Activated CD4-positive, CD25-positive, alpha-beta regulatory T cell (primary cell): Measurements from ENCODE around the gene RDH13.
"Not testable (repeated sequence)": the region's sequence is repeated elsewhere in the genome, so short reads cannot be mapped to it uniquely, and the experiment has no call there.

Source experiments
- DNase-seq, 4 experiments: peaks; one replicate each; lab custom pipeline; 2025; lab: John Stamatoyannopoulos, UW

Gene RDH13

DNA sequence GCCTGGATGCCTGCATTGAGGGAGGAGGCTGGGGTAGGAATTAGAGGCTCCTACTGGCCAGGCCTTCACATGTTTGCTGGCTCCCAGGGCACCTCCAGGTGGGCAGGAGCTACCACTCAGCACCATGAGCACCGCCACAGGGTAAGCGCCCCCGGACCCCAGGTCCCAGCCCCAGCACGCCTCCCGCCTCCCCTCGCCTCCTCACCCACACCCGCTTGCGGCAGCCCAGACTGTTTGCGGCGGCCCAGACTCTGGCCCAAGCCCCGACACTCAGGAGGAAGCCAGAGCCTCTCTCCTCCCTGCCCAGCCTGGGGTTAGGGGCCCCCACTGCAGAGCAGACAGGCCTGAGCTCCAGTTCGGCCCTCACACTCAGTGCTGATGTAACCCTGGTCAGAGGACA lies 13.4 kb upstream of the RDH13 start:
- no peak for DNase-seq

DNA sequence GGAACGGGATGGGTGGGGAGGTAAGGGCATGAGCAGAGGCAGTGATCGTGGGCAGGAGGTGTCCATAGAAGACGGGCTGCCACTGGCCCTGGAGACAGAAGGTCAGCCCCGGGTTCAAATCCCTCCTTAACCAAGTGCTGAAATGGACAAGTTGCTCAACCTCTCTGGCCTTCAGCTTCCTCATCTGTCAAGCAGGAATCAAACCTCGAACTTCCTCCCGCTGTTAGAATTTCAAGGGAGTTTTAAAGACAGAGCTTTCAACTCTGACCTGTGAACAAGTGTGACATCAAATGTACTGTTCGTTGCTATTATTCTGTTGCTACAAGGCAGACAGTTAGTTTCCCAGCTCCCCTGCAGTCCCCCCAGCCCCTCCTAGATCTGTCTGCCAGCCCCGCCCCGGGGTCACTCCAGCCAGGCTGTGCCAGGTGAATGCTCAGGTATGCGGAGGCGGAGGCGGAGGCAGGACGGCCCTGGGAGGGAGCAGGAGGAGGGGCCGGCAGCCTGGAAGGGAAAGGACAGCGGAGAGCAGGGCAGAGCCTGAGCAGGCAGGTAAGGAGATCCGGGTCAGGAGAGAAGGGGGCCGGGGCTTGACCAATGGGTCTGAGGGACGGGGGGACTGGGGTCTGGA lies 12.5 kb upstream of the RDH13 start, which contains the start of gene EPS8L1:
Gene EPS8L1, plus strand, starts transcription at position 499 of the 628 bp plus-strand sequence. CDS start 576 bp downstream, outside the sequence.
- no peak for DNase-seq

DNA sequence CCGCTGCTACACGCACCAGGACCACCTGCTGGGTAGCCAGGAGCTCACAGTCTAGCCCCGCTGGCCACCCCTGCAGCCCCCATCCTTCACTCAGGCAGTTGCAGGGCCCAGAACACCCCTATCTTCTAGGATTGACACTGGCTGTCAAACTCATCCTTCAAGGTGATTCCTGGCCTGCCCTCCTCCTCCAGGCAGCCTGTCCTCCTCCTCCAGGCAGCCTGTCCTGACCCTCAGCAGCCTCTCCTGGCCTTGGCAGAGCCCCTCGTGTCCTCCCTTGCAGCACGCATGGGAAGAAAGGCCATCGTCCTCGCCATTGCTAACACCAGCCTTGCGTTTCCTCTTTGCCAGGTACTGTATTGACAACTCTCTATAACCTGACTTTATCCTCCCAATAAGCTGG lies 9.0 kb upstream of the RDH13 start:
- DNase-seq: no peak

DNA sequence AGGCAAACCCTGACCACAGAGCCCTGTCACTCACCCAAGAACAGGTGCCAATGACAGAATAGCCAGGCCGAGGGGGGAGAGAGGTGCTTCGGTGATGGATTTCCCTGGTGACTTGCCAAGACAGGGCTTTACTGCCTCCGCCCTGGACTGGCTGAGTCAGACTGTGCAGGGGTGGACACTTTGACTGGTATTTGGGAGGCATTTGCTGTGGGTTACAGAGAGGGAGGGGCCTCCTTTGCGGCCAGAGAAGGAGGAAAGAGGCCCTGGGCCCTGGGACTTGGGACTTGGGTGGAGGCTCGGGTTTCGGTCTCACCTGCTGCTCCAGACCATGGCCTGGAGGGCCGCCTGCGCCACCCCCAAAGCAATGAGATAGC lies 8.2 kb upstream of the RDH13 start:
- no peak for DNase-seq

DNA sequence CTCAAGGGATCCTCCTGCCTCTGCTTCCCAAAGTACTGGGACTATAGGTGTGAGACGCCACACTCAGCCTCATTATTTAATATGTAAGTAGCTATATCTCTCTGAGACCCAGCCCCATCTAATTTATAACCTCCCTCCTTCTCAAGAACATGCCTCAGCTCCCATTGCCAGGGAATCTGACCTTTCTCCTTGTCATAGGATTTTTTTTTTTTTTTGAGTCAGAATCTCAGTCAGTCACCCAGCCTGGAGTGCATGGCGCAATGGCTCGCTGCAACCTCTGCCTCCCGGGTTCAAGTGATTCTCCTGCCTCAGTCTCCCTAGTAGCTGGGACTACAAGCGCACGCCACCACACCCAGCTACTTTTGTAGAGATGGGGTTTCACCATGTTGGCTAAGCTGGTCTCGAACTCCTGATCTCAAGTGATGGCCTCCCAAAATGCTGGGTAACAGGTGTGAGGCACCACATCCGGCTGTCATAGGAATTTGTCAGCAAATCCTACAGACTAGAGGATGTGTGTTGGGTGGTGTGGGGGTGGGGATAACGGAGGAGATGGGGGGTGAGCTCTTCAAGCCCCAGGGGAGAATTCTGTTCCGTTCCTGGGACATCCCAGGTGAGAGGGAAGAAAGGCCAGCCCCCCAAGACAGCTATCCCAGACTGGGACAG lies 7.6 kb upstream of the RDH13 start:
- DNase-seq: no peak

DNA sequence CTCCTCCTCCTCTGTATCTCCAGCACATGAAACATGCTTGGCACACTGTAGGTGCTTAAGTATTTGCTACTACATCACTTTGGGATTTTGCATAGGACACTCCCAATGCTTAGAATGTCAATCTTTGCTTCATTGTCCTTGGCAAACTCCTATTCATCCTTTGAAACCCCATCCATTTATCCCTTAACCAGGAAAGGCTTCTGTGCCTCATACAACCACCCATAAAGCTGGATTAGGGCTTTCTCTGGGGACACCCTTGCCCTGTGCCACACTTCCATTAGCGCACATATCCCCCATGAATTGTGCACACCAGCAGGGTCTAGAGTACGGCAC lies 6.9 kb upstream of the RDH13 start:
- no peak for DNase-seq

DNA sequence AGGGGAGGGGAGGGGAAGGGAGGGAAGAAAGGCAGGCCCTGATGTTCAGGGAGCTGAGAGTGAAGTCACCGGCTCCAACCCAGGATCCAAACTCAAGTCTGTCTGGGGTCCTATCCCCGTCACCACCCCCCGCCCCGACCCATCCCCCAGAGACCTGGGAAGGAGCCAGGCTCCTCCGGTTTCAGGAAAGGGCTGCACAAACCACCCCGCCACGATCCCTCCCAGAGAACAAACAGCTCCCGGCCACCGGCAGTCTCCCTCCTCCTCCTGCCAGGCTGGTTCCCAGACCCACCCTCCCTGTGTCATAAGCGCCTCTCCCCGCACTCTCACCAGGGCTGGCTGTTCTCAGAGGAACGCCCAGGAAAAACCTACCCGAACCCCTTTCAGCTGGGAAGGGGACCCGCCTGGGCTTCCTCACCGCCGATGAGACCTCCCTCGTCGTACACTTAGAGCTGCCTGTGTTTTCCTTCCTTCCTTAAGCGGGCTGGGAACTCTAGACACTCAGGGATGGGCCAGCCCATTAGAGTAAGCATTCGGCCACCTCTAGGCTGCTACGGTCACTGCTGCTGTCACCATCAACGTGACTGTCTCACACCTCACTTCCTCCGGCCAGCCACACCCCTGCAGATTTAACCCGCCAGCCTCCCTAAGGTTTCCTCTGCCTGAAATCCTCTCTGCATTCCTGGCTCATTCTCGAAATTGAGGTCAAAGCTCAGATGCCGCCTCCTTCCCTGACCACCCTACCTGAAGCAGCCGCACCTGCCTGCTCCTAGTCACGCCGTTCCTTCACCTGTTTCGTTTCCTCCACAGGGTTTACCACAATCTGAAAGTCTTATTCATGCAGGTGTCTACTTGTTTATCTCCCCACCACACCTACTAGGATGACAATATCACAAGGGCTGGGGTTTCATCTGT lies 6.3 kb upstream of the RDH13 start:
- no peak for DNase-seq

DNA sequence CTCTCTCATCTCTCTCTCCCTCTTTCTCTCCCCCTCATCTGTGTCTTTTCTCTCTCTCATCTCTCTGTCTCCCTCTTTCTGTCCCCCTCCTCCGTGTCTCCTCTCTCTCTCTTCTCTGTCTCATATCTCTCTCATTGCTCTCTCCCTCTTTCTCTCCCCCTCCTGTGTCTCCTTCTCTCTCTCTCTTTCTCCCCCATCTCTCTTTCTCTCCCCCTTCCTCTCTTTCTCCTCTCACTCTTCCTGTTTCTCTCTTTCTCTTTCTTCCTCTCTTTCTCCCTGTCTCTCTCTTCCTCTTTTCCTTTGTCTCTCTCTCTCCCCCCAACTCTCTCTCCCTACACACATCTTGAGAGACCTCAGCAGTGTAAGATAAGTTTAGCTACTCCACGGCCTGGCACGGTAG lies 4.9 kb upstream of the RDH13 start:
- DNase-seq: no peak

DNA sequence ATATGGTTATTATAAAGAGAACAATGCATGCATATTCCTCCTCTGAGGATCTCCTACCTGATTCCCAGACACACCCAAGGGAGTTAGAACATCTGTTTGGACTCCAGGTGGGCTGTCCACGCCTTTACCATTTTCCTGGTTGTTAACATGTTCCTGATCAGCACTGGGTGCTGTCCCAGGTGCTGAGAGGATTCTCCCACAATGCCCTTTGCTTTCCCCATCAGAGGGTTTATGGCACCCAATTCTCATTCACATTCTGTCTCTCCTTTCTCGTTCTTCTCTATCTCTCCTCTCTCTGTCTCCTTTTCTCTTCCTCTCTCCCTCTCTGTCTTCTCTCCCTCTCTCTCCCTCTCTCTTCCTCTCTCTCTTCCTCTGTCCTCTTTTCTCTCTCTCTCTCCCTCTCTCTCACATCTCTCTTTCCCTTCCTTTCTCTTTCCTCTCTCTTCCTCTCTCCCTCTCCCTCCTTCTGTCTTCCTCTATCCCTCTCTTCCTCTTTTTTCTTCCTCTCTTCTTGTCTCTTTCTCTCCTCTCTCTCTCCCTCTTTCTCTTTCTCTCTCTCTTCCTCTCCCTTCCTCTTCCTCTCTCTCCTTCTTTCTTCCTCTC lies 3.3 kb upstream of the RDH13 start:
- DNase-seq: no peak

DNA sequence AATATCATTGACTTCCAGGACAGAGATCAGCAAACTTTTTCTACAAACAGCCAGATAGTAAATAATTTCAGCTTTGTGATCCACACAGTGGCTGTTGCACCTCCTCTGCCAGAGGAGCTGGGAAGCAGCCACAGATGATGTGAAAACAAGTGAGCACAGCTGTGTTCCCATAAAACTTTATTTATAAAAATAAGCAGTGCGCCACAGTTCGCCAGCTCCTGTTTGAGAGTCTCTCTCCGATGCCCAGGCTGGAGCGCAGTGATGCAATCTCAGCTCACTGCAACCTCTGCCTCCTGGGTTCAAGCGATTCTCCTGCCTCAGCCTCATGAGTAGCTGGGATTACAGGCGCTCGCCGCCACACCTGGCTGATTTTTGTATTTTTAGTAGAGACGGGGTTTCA lies 2.6 kb upstream of the RDH13 start:
- DNase-seq: not testable (repeated sequence)

DNA sequence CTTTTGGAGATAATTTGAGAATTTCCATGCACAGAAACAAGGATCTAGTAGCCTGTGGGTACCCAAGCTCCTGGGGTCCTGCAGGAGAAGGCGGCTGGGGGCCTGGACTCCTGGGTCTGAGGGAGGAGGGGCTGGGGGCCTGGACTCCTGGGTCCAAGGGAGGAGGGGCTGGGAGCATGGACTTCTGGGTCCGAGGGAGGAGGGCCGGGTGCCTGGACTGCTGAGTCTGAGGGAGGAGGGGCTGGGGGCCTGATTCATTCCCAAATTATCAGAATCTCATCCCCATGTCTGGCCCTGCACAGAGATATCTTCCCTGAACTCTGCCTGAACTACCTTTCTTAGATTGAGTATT lies 520 bp upstream of the RDH13 start:
- no peak for DNase-seq

DNA sequence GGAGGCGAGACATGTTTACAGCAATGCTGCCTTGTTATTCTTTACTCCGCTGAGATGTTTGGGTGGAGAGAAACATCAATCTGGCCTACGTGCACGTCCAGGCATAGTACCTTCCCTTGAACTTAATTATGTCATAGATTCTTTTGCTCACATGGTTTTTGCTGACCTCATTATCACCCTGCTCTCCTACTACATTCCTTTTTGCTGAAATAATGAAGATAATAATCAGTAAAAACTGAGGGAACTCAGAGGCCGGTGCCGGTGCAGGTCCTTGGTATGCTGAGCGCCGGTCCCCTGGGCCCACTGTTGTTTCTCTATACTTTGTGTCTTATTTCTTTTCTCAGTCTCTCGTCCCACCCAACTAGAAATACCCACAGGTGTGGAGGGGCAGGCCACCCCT lies 2.7 kb downstream of the RDH13 start:
- not testable (repeated sequence) for DNase-seq

DNA sequence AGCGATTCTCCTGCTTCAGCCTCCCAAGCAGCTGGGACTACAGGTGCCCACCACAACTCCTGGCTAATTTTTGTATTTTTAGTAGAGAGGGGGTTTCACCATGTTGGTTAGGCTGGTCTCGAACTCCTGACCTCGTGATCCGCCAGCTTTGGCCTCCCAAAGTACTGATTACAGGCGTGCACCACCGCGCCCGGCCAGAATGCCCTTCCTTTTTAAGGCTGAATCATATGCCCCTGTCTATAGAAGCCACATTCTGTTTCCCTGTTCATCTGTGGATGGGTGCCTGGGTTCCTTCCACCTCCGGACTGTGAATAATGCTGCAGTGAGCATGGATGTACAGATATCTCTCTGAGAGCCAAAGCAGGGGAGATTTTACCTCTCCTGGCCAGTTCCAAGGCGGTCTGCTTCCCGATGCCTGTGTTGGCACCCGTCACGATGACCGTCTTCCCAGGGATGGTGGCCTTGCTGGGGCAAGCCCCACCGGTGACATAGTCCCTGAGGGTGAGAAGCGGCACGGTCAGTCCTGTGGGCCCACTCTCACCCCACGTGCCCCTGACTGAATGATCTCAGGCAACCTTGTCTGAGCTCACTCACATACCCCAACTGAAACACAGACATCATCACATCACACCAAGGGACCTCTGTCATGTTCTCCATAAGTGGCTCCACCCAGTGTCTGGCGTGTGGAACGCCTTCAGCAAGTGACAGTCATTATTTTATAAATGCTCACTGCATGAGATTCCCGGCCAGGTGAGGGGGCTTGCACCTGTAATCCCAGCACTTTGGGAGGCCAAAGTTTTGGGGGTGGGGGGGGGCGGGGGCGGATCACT lies 4.0 kb downstream of the RDH13 start:
- no peak for DNase-seq

DNA sequence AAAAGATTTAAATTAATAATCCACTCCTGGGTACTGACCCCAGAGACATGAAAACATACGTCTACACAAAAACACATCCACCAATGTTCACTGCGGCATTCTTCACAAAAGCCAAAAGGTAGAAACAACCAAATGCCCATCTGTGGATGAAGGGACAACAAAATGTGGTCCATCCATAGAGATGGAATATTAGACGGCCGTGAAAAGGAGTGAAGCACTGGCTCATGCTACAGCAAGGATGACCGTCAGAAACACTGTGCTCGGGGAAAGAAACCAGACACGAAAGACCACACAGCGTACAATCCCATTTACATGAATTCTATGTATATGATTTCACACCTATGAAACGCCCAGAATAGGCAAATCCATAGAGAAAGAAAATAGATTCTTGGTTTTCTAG lies 6.1 kb downstream of the RDH13 start:
- no peak for DNase-seq

DNA sequence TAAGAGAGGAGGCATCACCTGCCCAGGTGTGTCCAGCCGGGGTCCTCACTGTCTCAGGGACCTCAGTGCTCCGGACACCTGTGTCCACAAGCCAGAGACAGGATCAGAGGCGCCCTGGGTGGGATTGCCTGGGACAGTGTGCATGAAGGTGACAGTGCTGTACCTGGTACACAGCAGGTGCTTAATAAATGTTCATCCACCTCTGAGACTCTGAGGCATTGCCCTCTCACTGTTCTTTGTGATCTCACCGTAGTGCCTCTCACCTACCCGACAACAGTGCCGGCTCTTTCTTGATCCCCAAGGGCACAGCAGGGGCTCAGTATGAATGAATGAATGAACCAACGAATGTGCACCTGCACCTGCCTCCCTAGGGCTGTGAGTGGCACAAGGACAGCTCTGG lies 9.2 kb downstream of the RDH13 start:
- no peak for DNase-seq

DNA sequence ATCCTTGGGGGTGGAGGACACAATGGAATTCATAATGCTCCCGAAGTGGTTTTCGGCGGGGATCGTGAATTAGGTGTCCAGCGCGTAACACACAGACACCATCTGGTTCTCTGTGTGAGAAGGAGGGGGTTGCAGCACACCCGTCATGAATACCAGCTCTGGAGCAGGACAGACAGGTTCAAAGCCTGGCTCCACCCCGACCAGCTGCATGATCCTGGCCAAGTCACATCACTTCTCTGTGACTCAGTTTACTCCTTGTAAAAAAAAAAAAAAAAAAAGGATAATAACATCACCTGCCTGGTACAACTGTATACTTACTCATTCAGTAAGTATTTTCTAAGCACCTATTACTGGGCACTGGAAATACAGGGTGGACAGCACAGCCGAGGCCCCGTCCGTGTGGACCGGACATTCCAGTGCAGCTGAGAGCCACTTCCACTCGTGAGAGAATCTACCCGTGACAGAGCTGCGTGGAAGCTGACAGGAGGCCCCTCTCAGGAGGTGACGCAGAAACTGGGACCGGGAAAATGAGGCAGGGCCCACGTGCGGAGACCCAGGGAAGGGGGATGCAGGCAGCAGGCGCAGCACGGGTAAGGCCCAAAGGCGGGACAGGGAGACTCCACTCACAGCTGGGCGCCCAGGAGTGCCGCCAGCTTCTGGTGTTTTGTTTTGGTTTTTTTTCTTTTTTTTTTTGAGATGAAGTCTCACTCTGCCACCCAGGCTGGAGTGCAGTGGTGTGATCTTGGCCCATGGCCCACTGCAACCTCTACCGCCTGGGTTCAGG lies 12.0 kb downstream of the RDH13 start:
- no peak for DNase-seq

DNA sequence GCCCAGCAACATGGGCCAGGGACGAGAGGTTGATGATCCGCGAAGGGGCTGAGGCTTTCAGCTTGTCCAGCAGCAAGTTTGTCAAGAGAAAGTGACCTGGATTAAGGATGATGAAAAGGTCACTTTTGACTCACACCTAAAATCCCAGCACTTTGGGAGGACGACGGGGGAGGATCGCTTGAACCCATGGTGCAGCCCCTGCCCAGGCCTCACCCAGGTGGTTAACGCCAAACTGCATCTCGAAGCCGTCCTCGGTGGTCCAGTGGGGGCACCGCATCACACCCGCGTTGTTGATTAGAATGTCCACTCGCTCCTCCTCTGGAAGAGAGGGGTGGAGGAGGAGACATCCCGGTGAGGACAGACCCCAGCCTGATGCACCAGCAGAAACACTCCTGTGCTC lies 14.5 kb downstream of the RDH13 start:
- DNase-seq: no peak

DNA sequence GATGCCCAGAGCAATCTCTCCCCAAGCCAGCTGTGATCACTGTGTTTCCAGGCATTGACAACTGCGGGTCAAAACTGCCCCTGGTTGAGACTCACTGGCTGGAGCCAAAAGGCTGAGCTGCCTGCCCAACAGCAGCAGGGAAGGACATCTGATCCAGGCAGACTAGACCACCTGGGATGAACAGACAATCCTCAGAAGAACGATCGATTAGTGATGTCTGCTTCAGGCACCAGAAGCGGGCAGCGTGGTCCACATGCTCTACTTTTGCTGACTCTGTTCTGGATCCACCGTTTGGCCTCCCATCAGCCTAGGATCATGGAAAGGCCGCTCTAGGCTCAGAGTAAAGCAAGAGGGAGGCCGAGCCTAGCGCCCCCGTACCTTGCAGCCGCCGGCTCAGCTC lies 15.0 kb downstream of the RDH13 start:
- DNase-seq: no peak

DNA sequence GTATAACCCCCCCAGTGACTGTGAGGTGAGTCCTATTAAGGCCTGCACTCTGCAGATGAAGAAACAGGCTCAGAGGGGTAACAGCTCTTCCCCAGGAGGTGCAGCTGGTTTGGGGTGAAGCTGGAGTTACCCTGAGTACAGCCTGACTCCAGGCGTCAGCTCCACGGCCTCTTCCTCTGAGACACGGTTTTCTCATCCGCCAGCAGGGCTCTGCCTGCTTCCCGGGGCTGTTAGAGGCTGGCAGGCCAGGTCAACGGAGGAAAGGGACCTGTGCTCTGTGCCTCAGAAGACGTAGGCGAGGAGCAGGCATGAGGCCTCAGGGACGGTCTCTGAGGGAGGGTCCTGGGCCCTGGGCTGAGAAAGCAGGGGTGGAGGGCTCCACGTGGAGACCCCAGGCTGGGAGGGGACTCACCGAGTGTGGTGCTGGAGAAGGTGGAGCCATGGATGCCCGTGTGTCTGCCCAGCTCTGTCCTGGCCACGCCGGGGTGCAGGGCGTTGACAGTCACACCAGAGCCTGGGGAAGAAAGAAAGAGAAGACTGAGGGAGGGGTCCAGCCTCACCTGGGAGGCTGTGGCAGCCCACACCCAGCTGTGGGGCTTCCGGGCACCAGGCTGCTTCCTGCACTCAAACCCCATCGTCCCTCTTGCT lies 15.8 kb downstream of the RDH13 start:
- no peak for DNase-seq
